ENCODE data around the gene HHEX. TPM values are rescaled to one million over a fixed set of nuclear protein-coding genes. Genes with fewer than 3 reads are reported as not detected.

Gene HHEX
- total RNA-seq, 1 donor from 2014 or later: 1.2 TPM

- Mint-ChIP-seq H3K9me3 (ENCODE audit: unreplicated experiment) (no peaks in the 10 kb centered on the region), H3K27me3 (ENCODE audit: unreplicated experiment) (peaks cover 21% of the 10 kb centered on the region), H3K4me3 (ENCODE audit: unreplicated experiment) (peak overlapping the region; percentile 59), H3K36me3 (ENCODE audit: unreplicated experiment) (no peaks in the 10 kb centered on the region), H3K27ac (ENCODE audit: unreplicated experiment) (peak overlapping the region; percentile 47), H3K4me1 (ENCODE audit: unreplicated experiment) (peaks cover 17% of the 10 kb centered on the region)
- DNase-seq (ENCODE audit: extremely low spot score, unreplicated experiment): no peak
- TF ChIP-seq CTCF (IDR thresholded peaks at IDR 0.05): no peak
Measured at GRCh38 chr10:92696606-92697383, 7.0 kb downstream of the HHEX start.

GRCh38 chr10:92697663-92698511, 8.1 kb downstream of the HHEX start:
- no peaks in the 10 kb centered on the region for H3K9me3 Mint-ChIP-seq (ENCODE audit: unreplicated experiment)
- TF ChIP-seq CTCF (IDR thresholded peaks at IDR 0.05): no peak
- H3K4me1 Mint-ChIP-seq (ENCODE audit: unreplicated experiment): peaks cover 17% of the 10 kb centered on the region
- no peaks in the 10 kb centered on the region for H3K36me3 Mint-ChIP-seq (ENCODE audit: unreplicated experiment)
- no peak overlapping the region for H3K27ac Mint-ChIP-seq (ENCODE audit: unreplicated experiment)
- H3K27me3 Mint-ChIP-seq (ENCODE audit: unreplicated experiment): peaks cover 13% of the 10 kb centered on the region
- no peak overlapping the region for H3K4me3 Mint-ChIP-seq (ENCODE audit: unreplicated experiment)
- no peak for DNase-seq (ENCODE audit: extremely low spot score, unreplicated experiment)

GRCh38 chr10:92699193-92699517, 9.4 kb downstream of the HHEX start:
- H3K27ac Mint-ChIP-seq (ENCODE audit: unreplicated experiment): peak overlapping the region; percentile 71
- peaks cover 14% of the 10 kb centered on the region for H3K27me3 Mint-ChIP-seq (ENCODE audit: unreplicated experiment)
- no peak for TF ChIP-seq CTCF (IDR thresholded peaks at IDR 0.05)

GRCh38 chr10:92699518-92700381, 10.0 kb downstream of the HHEX start:
- Mint-ChIP-seq H3K36me3 (ENCODE audit: unreplicated experiment) (no peaks in the 10 kb centered on the region), H3K27ac (ENCODE audit: unreplicated experiment) (peak overlapping the region; percentile 71), H3K27me3 (ENCODE audit: unreplicated experiment) (peaks cover 9% of the 10 kb centered on the region), H3K4me1 (ENCODE audit: unreplicated experiment) (peaks cover 17% of the 10 kb centered on the region), H3K9me3 (ENCODE audit: unreplicated experiment) (no peaks in the 10 kb centered on the region), H3K4me3 (ENCODE audit: unreplicated experiment) (peak overlapping the region; percentile 81)
- no peak for TF ChIP-seq CTCF (IDR thresholded peaks at IDR 0.05)
- no peak for DNase-seq (ENCODE audit: extremely low spot score, unreplicated experiment)

More at GRCh38 chr10:92699193-92699517, 9.4 kb downstream of the HHEX start:
- DNase-seq (ENCODE audit: extremely low spot score, unreplicated experiment): no peak
- Mint-ChIP-seq H3K36me3 (ENCODE audit: unreplicated experiment) (no peaks in the 10 kb centered on the region), H3K9me3 (ENCODE audit: unreplicated experiment) (no peaks in the 10 kb centered on the region), H3K4me3 (ENCODE audit: unreplicated experiment) (peak overlapping the region; percentile 81), H3K4me1 (ENCODE audit: unreplicated experiment) (peaks cover 17% of the 10 kb centered on the region)
